ENCODE measurements around the gene IBTK. TPM values are rescaled to one million over a fixed set of nuclear protein-coding genes. Genes with fewer than 3 reads are reported as not detected.

IBTK gene
- polyA plus RNA-seq, 1 donor (not counting 4 experiments of a cell fraction or from before 2014, with no cell fraction given), result 27.0 TPM

- H3K36me3 ChIP-seq (ENCODE audit: control insufficient read depth in 2 of 2, extremely low read depth in 1 of 2, insufficient read depth in 2 of 2, low read length in 2 of 2), result no peaks in the 10 kb centered on the region
- no peaks in the 10 kb centered on the region for H4K20me1 ChIP-seq (ENCODE audit: control insufficient read depth, extremely low read depth, insufficient read depth, low read length)
- dilution Hi-C loops (cut with MboI; ENCODE audit: extremely low pct_ligation_motif_present, low sequenced_read_pairs), result no loop called here
- no peaks in the 10 kb centered on the region for H3K9me1 ChIP-seq (ENCODE audit: control insufficient read depth, extremely low read depth, insufficient read depth, low read length)
- no peak overlapping the region for H3K4me3 ChIP-seq (ENCODE audit: control insufficient read depth in 2 of 3, extremely low read depth in 1 of 3, insufficient read depth in 2 of 3, low read depth in 1 of 3, low read length in 3 of 3)
- H3K4me2 ChIP-seq (ENCODE audit: control insufficient read depth, extremely low read depth, insufficient read depth, low read depth, low read length), result no peak overlapping the region
- no peaks in the 10 kb centered on the region for H3K9me3 ChIP-seq (ENCODE audit: control insufficient read depth, low read depth, low read length)
- H3K4me1 ChIP-seq (ENCODE audit: control insufficient read depth, extremely low read depth, insufficient read depth, low read length), result peaks cover 4% of the 10 kb centered on the region
- no peak overlapping the region for H2AFZ ChIP-seq (ENCODE audit: control insufficient read depth, low read length)
- FAIRE-seq, result no peak
- TF ChIP-seq EZH2 (IDR thresholded peaks at IDR 0.05; ENCODE audit: low read length), result no peak
- TF ChIP-seq, protein P1, sequence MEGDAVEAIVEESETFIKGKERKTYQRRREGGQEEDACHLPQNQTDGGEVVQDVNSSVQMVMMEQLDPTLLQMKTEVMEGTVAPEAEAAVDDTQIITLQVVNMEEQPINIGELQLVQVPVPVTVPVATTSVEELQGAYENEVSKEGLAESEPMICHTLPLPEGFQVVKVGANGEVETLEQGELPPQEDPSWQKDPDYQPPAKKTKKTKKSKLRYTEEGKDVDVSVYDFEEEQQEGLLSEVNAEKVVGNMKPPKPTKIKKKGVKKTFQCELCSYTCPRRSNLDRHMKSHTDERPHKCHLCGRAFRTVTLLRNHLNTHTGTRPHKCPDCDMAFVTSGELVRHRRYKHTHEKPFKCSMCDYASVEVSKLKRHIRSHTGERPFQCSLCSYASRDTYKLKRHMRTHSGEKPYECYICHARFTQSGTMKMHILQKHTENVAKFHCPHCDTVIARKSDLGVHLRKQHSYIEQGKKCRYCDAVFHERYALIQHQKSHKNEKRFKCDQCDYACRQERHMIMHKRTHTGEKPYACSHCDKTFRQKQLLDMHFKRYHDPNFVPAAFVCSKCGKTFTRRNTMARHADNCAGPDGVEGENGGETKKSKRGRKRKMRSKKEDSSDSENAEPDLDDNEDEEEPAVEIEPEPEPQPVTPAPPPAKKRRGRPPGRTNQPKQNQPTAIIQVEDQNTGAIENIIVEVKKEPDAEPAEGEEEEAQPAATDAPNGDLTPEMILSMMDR (optimal IDR thresholded peaks at IDR 0.05 in 1 of 3, IDR thresholded peaks at IDR 0.05 in 1 of 3, conservative IDR thresholded peaks at IDR 0.05 in 1 of 3; ENCODE audit: extremely low read depth in 1 of 3, insufficient read depth in 2 of 3, low read length in 3 of 3), result no peak
- no peaks in the 10 kb centered on the region for H3K79me2 ChIP-seq (ENCODE audit: control insufficient read depth, insufficient read depth, low read length)
- H3K27ac ChIP-seq (ENCODE audit: control insufficient read depth, insufficient read depth, low read length), result no peak overlapping the region
- no peak for DNase-seq (ENCODE audit: low read depth, low spot score)
- H3K27me3 ChIP-seq (ENCODE audit: control insufficient read depth, extremely low read depth, insufficient read depth, low read length), result no peaks in the 10 kb centered on the region
- no peak overlapping the region for H3K9ac ChIP-seq (ENCODE audit: control insufficient read depth, extremely low read depth, insufficient read depth, low read length)
Measured at GRCh38 chr6:82268301-82268846, 20.8 kb upstream of the IBTK start.

DNA sequence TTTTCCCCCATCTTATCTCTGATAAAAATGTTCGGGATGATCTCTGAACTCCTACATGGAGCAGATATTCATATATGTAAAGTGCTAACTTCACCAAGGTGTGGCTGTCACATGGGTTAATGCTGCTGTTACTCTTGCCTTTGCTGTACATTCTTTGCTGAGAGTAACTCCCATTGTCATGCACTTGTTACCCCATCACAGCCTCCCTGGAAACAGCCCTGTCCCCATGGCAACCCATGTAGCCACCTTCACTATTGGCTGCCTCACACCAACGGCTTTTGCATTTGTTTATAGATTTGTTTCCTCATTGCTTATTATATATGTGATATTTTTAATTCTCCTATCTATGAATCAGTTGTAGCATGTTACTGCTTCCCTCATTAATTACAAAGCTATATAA lies 17.3 kb upstream of the IBTK start:
- no peaks in the 10 kb centered on the region for H3K27me3 ChIP-seq (ENCODE audit: control insufficient read depth, extremely low read depth, insufficient read depth, low read length)
- DNase-seq (ENCODE audit: low read depth, low spot score), result no peak
- peaks cover 13% of the 10 kb centered on the region for H3K4me1 ChIP-seq (ENCODE audit: control insufficient read depth, extremely low read depth, insufficient read depth, low read length)
- H2AFZ ChIP-seq (ENCODE audit: control insufficient read depth, low read length), result no peak overlapping the region
- FAIRE-seq, result no peak
- H3K4me2 ChIP-seq (ENCODE audit: control insufficient read depth, extremely low read depth, insufficient read depth, low read depth, low read length), result no peak overlapping the region
- H3K9ac ChIP-seq (ENCODE audit: control insufficient read depth, extremely low read depth, insufficient read depth, low read length), result no peak overlapping the region
- no peaks in the 10 kb centered on the region for H4K20me1 ChIP-seq (ENCODE audit: control insufficient read depth, extremely low read depth, insufficient read depth, low read length)
- dilution Hi-C loops (cut with MboI; ENCODE audit: extremely low pct_ligation_motif_present, low sequenced_read_pairs), result no loop called here
- H3K79me2 ChIP-seq (ENCODE audit: control insufficient read depth, insufficient read depth, low read length), result no peaks in the 10 kb centered on the region
- H3K4me3 ChIP-seq (ENCODE audit: control insufficient read depth in 2 of 3, extremely low read depth in 1 of 3, insufficient read depth in 2 of 3, low read depth in 1 of 3, low read length in 3 of 3), result no peak overlapping the region
- no peak overlapping the region for H3K27ac ChIP-seq (ENCODE audit: control insufficient read depth, insufficient read depth, low read length)
- no peaks in the 10 kb centered on the region for H3K9me3 ChIP-seq (ENCODE audit: control insufficient read depth, low read depth, low read length)
- TF ChIP-seq EZH2 (IDR thresholded peaks at IDR 0.05; ENCODE audit: low read length), result no peak
- TF ChIP-seq, protein P1 (optimal IDR thresholded peaks at IDR 0.05 in 1 of 3, IDR thresholded peaks at IDR 0.05 in 1 of 3, conservative IDR thresholded peaks at IDR 0.05 in 1 of 3; ENCODE audit: extremely low read depth in 1 of 3, insufficient read depth in 2 of 3, low read length in 3 of 3), result no peak
- H3K9me1 ChIP-seq (ENCODE audit: control insufficient read depth, extremely low read depth, insufficient read depth, low read length), result no peaks in the 10 kb centered on the region
- no peaks in the 10 kb centered on the region for H3K36me3 ChIP-seq (ENCODE audit: control insufficient read depth in 2 of 2, extremely low read depth in 1 of 2, insufficient read depth in 2 of 2, low read length in 2 of 2)
